ENCODE data around the gene ZNF138. TPM values are rescaled to one million over a fixed set of nuclear protein-coding genes. Genes with fewer than 3 reads are reported as not detected.
A peak's percentile ranks its signal among the peaks of the same experiment; 100 is the strongest.

The ZNF138 gene
- total and polyA plus RNA-seq, 2 experiments from 2014 or later: 48.7 to 68.4 TPM

DNA sequence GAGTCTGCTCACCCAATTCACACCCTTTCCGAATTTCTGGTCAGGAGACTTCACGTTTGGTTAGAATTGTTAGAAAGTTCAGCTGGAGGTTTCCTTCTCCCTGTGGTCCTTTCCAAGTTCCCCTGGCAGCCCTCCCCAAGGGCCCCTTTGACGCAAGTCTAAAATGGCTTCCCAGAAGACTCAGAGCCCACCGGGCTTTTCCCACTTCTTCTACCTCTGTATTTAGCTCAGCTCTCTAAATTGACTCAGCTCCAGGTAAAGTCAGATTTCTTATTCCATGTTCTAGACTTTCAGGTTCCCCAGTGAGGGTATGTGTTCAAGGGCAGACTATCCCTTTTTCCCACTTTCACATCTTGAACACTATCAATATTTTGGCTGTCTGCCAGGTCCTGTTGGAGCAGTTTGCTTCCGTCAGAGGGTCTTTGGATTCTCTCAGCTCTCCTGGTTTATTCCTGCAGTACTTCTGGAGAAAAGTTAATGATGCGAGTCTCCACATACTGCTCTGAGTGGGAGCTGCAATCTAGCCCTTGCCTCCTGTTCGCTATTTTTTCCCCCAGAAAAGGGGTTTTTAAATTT, 55.8 kb downstream of the ZNF138 start:
- Mint-ChIP-seq H3K4me3 (no peak overlapping the region), H3K27me3 (ENCODE audit: insufficient read depth, low read depth, poor library complexity) (peaks cover 5% of the 10 kb centered on the region), H3K27ac (no peak overlapping the region), H3K9me3 (no peaks in the 10 kb centered on the region), H3K36me3 (ENCODE audit: low read depth) (no peaks in the 10 kb centered on the region), H3K4me1 (peaks cover 9% of the 10 kb centered on the region)
- TF ChIP-seq EZH2phosphoT487 (IDR thresholded peaks at IDR 0.05; ENCODE audit: unreplicated experiment): no peak
- TF ChIP-seq NANOG (IDR thresholded peaks at IDR 0.05; ENCODE audit: borderline replicate concordance): no peak
- ATAC-seq: no peak
- H3K4me2 ChIP-seq: no peak overlapping the region
- H3K27me3 ChIP-seq (ENCODE audit: insufficient read depth): no peaks in the 10 kb centered on the region
- H3F3A ChIP-seq (replicated peaks; ENCODE audit: low read depth): no peaks in the 10 kb centered on the region
- H3K27ac ChIP-seq (ENCODE audit: low read depth): no peak overlapping the region
- no peaks in the 10 kb centered on the region for H3K4me1 ChIP-seq (ENCODE audit: insufficient read depth)
- no peak for DNase-seq (ENCODE audit: low spot score)
- H3K9me2 ChIP-seq (ENCODE audit: insufficient read depth): no peaks in the 10 kb centered on the region
- H2AFZ ChIP-seq: peak overlapping the region; percentile 38; the same call in 1 of the 2 replicates
- H3K79me2 ChIP-seq (replicated peaks; ENCODE audit: insufficient read depth): no peaks in the 10 kb centered on the region
- no peaks in the 10 kb centered on the region for H4K20me1 ChIP-seq (replicated peaks; ENCODE audit: insufficient read depth)
- H3K4me3 ChIP-seq: no peak overlapping the region
- H3K36me3 ChIP-seq (ENCODE audit: insufficient read depth): no peaks in the 10 kb centered on the region

DNA sequence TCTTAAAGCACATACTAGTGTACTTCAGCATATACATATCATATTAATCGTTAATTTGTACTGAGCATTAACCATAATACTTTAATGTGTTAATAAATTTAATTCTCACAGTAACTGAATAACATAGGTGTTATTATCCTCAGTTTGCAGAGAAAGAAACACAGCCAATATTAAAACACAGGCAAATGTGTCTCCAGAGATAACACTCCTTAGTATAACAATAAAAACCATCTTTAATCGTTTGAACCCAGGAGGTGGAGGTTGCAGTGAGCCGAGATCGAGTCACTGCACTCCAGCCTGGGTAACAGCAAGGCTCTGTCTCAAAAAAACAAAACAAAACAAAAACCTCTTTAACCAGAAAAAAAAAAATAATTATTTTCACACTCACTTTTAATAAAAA, 59.5 kb downstream of the ZNF138 start:
- H3K4me1 Mint-ChIP-seq: peaks cover 9% of the 10 kb centered on the region
- ATAC-seq: no peak
- no peak for TF ChIP-seq ZNF462 (CRISPR knock-in tag; IDR thresholded peaks at IDR 0.05)
- no peak for TF ChIP-seq CTCF (conservative IDR thresholded peaks at IDR 0.05; ENCODE audit: low read depth in 2 of 2)
- TF ChIP-seq JUNB (IDR thresholded peaks at IDR 0.05; ENCODE audit: unreplicated experiment): no peak
- TF ChIP-seq POLR2AphosphoS5 (IDR thresholded peaks at IDR 0.05; ENCODE audit: low read depth): no peak
- TF ChIP-seq NANOG (IDR thresholded peaks at IDR 0.05; ENCODE audit: borderline replicate concordance): no peak
- no peak for TF ChIP-seq ETS1 (IDR thresholded peaks at IDR 0.05)
- no peak for TF ChIP-seq EZH2 (IDR thresholded peaks at IDR 0.05; ENCODE audit: low read depth, unreplicated experiment)
- no peak for TF ChIP-seq ZNF331 (CRISPR knock-in tag; IDR thresholded peaks at IDR 0.05; ENCODE audit: low read depth)
- TF ChIP-seq ZNF114 (CRISPR knock-in tag; IDR thresholded peaks at IDR 0.05): no peak
- no peak for TF ChIP-seq EZH2phosphoT487 (IDR thresholded peaks at IDR 0.05; ENCODE audit: unreplicated experiment)
- TF ChIP-seq STAT1 (IDR thresholded peaks at IDR 0.05; ENCODE audit: unreplicated experiment): no peak
- TF ChIP-seq CREB1 (CRISPR knock-in tag; IDR thresholded peaks at IDR 0.05; ENCODE audit: low read depth): no peak

More for the DNA sequence above, 59.5 kb downstream of the ZNF138 start:
- no peaks in the 10 kb centered on the region for H3K36me3 Mint-ChIP-seq (ENCODE audit: low read depth)
- H3K9me3 Mint-ChIP-seq: no peaks in the 10 kb centered on the region
- H3K4me3 Mint-ChIP-seq: no peak overlapping the region
- Histone ChIP-seq H3K4me1 (ENCODE audit: insufficient read depth) (no peaks in the 10 kb centered on the region), H3K36me3 (ENCODE audit: insufficient read depth) (no peaks in the 10 kb centered on the region), H3K79me2 (replicated peaks; ENCODE audit: insufficient read depth) (no peaks in the 10 kb centered on the region), H3K27me3 (ENCODE audit: insufficient read depth) (no peaks in the 10 kb centered on the region), H3K4me2 (no peak overlapping the region), H3K9me2 (ENCODE audit: insufficient read depth) (no peaks in the 10 kb centered on the region), H2AFZ (no peak overlapping the region), H4K20me1 (replicated peaks; ENCODE audit: insufficient read depth) (no peaks in the 10 kb centered on the region), H3K27ac (ENCODE audit: low read depth) (no peak overlapping the region), H3F3A (replicated peaks; ENCODE audit: low read depth) (no peaks in the 10 kb centered on the region), H3K4me3 (no peak overlapping the region)
- peaks cover 5% of the 10 kb centered on the region for H3K27me3 Mint-ChIP-seq (ENCODE audit: insufficient read depth, low read depth, poor library complexity)
- no peak for DNase-seq (ENCODE audit: low spot score)
- no peak overlapping the region for H3K27ac Mint-ChIP-seq

Measured in GM23338 (cell line).